Adrenal gland (tissue), 5 donors: ENCODE data around the gene SURF2.

Experiments used
- POLR2A ChIP-seq, 2 donors: fragments of 450-650 bp; IDR thresholded peaks; one replicate each; pipeline ENCODE4 v1.6.1; 2017; ENCODE audit warnings: antibody characterized with exemption in 2 of 2, mild to moderate bottlenecking in 2 of 2, moderate library complexity in 1 of 2
- TF ChIP-seq, protein P1 (sequence below), 6 experiments: fragments of 450-650 bp in 4 of 6; fragments of 200-600 bp in 2 of 6; sonication (generic) in 1 of 6; IDR thresholded peaks; 1 replicate in 5 of 6; 2 replicates in 1 of 6; pipeline versions ENCODE4 v1.5.1 to v1.8.0; 2016 to 2021; ENCODE audit warnings: antibody characterized with exemption in 6 of 6, mild to moderate bottlenecking in 2 of 6, moderate library complexity in 1 of 6
- donor health status: DM: no; HTN: no; CAD: no.

DNA sequence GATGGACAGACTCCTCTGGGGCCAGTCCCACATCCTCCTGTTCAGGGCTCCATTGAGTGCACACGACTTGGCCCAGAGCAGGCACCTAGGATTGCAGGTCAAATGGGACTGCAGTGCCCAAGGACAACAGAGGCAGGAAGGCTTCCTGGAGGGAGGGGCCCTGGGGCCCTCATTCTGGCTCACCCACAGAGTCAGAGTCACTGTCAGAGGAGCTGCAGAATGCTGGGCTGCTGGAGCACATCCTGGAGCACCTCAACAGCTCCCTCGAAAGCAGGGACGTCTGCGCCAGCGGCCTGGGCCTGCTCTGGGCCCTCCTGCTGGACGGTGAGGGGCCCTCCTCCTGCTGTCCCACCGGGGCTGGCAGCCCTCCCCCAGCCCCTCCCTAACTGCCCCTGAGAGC, 46.3 kb downstream of the SURF2 start:
- TF ChIP-seq, protein P1, sequence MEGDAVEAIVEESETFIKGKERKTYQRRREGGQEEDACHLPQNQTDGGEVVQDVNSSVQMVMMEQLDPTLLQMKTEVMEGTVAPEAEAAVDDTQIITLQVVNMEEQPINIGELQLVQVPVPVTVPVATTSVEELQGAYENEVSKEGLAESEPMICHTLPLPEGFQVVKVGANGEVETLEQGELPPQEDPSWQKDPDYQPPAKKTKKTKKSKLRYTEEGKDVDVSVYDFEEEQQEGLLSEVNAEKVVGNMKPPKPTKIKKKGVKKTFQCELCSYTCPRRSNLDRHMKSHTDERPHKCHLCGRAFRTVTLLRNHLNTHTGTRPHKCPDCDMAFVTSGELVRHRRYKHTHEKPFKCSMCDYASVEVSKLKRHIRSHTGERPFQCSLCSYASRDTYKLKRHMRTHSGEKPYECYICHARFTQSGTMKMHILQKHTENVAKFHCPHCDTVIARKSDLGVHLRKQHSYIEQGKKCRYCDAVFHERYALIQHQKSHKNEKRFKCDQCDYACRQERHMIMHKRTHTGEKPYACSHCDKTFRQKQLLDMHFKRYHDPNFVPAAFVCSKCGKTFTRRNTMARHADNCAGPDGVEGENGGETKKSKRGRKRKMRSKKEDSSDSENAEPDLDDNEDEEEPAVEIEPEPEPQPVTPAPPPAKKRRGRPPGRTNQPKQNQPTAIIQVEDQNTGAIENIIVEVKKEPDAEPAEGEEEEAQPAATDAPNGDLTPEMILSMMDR (IDR thresholded peaks at IDR 0.05) = no peak
- no peak for TF ChIP-seq POLR2A (IDR thresholded peaks at IDR 0.05)
